A549 (cell line): ENCODE data around the gene SPIN1. TPM values are rescaled to one million over a fixed set of nuclear protein-coding genes. Genes with fewer than 3 reads are reported as not detected.

ENCODE experiments used
- ATAC-seq, 2 experiments: fragments of 200-7000 bp in 1 of 2; fragments of >200 bp in 1 of 2; cut with Nextera tagmentation in 1 of 2; cut with Tn5 transposase in 1 of 2; 3 replicates each; pipeline versions ENCODE4 v1.8.0 to v1.9.1; 2018 to 2020; ENCODE audit warnings: mild to moderate bottlenecking in 1 of 2, moderate library complexity in 1 of 2
- CTCF ChIA-PET: fragments of 300-600 bp; sonication (Branson Sonifier 250); formaldehyde crosslinking; extraction: SDS; loops from one replicate; lab custom pipeline; 2021; ENCODE audit warnings: antibody characterized with exemption, inconsistent platforms; lab: Yijun Ruan, JAX
- POLR2A ChIA-PET: fragments of 350-600 bp; formaldehyde crosslinking; extraction: SDS; loops from one replicate; lab custom pipeline; 2021; ENCODE audit warnings: antibody characterized with exemption, inconsistent platforms; lab: Yijun Ruan, JAX
- DNase-seq, 2 experiments: peaks; one replicate each; pipeline versions ENCODE4 v3.0.0 to v3.0.0-alpha.2; 2011 to 2016; ENCODE audit warnings: low read depth in 1 of 2, low spot score in 1 of 2
- FAIRE-seq: peaks from 2 replicates; lab custom pipeline; 2011; peaks lifted over from hg19 to GRCh38; lab: Jason Lieb, UNC
- H3K27ac ChIP-seq, 2 experiments: fragments of >200 bp; sonication (Bioruptor Twin); formaldehyde crosslinking; 3 replicates each; pipeline ENCODE4 v1.5.1; 2016 to 2017
- H3K4me1 ChIP-seq: fragments of >200 bp; sonication (Bioruptor Twin); formaldehyde crosslinking; 3 replicates; pipeline ENCODE4 v1.6.1; 2016
- H3K4me2 ChIP-seq: fragments of >200 bp; sonication (Bioruptor Twin); formaldehyde crosslinking; 3 replicates; pipeline ENCODE4 v1.6.1; 2016
- H3K4me3 ChIP-seq: fragments of >200 bp; sonication (Bioruptor Twin); formaldehyde crosslinking; 3 replicates; pipeline ENCODE4 v1.5.1; 2016
- H3K9me3 ChIP-seq: fragments of >200 bp; sonication (Bioruptor Twin); formaldehyde crosslinking; 3 replicates; pipeline ENCODE4 v1.6.1; 2016
- ATOH8 ChIP-seq: fragments of 250-450 bp; sonication (Bioruptor Pico); IDR thresholded peaks from 2 replicates; pipeline ENCODE4 v1.5.0; 2020; ENCODE audit warnings: low read depth, mild to moderate bottlenecking, moderate library complexity
- BCL3 ChIP-seq: fragments of >200 bp; sonication (Bioruptor Twin); formaldehyde crosslinking; IDR thresholded peaks from 3 replicates; pipeline ENCODE4 v1.6.1; 2016
- BHLHE40 ChIP-seq: IDR thresholded peaks from 2 replicates; pipeline ENCODE4 v1.6.1; 2012; ENCODE audit warnings: low read depth, low read length, inconsistent platforms
- CBX8 ChIP-seq: fragments of 200-600 bp; sonication (generic); IDR thresholded peaks from 2 replicates; pipeline ENCODE4 v1.6.1; 2016
- E2F6 ChIP-seq: IDR thresholded peaks from 2 replicates; pipeline ENCODE4 v1.6.1; 2012; ENCODE audit warnings: low read depth, borderline replicate concordance
- EHMT2 ChIP-seq: fragments of 200-600 bp; sonication (generic); IDR thresholded peaks from 2 replicates; pipeline ENCODE4 v1.6.1; 2016; ENCODE audit warnings: antibody characterized with exemption, low read depth, mild to moderate bottlenecking, moderate library complexity
- FOSB ChIP-seq: fragments of 250-450 bp; sonication (Bioruptor Pico); IDR thresholded peaks from 2 replicates; pipeline ENCODE4 v1.5.0; 2020; ENCODE audit warnings: mild to moderate bottlenecking, moderate library complexity
- FOSL2 ChIP-seq, 2 experiments: fragments of 450-650 bp in 1 of 2; fragments of >200 bp in 1 of 2; sonication (Bioruptor Twin) in 1 of 2; formaldehyde crosslinking; IDR thresholded peaks; 2 replicates each; pipeline versions ENCODE4 v1.5.0 to v1.6.1; 2016 to 2020; ENCODE audit warnings: mild to moderate bottlenecking in 1 of 2, moderate library complexity in 1 of 2
- HOXA7 ChIP-seq: fragments of 250-450 bp; sonication (Bioruptor Pico); IDR thresholded peaks from 2 replicates; pipeline ENCODE4 v1.5.0; 2020; ENCODE audit warnings: mild to moderate bottlenecking, moderate library complexity
- HOXB13 ChIP-seq: fragments of 250-450 bp; sonication (Bioruptor Pico); IDR thresholded peaks from 2 replicates; pipeline ENCODE4 v1.5.0; 2020; ENCODE audit warnings: low read depth, mild to moderate bottlenecking, moderate library complexity
- JUNB ChIP-seq: fragments of >200 bp; sonication (Bioruptor Twin); formaldehyde crosslinking; IDR thresholded peaks from 2 replicates; pipeline ENCODE4 v1.6.1; 2016
- KDM5A ChIP-seq: fragments of 200-600 bp; sonication (generic); IDR thresholded peaks from 2 replicates; pipeline ENCODE4 v1.6.1; 2016; ENCODE audit warnings: antibody characterized with exemption, mild to moderate bottlenecking
- MAFK ChIP-seq: fragments of 450-650 bp; IDR thresholded peaks from 2 replicates; pipeline ENCODE4 v1.6.1; 2014; ENCODE audit not compliant: partially characterized antibody
- MAX ChIP-seq: IDR thresholded peaks from 2 replicates; pipeline ENCODE4 v1.6.1; 2012
- RARB ChIP-seq: fragments of 250-450 bp; sonication (Bioruptor Pico); IDR thresholded peaks from 2 replicates; pipeline ENCODE4 v1.8.0; 2021; ENCODE audit warnings: mild to moderate bottlenecking, moderate library complexity
- RNF2 ChIP-seq: fragments of 200-600 bp; sonication (generic); IDR thresholded peaks from 2 replicates; pipeline ENCODE4 v1.6.1; 2016; ENCODE audit warnings: low read depth, mild to moderate bottlenecking, antibody characterized with exemption, moderate library complexity, borderline replicate concordance
- SREBF2 ChIP-seq: fragments of 450-650 bp; IDR thresholded peaks from 2 replicates; pipeline ENCODE4 v1.6.1; 2014; ENCODE audit warnings: mild to moderate bottlenecking, moderate library complexity
- TFCP2L1 ChIP-seq: fragments of 250-450 bp; sonication (Bioruptor Pico); IDR thresholded peaks from 2 replicates; pipeline ENCODE4 v1.5.0; 2021; ENCODE audit warnings: mild to moderate bottlenecking
- TP53 ChIP-seq: fragments of 250-450 bp; sonication (Bioruptor Pico); IDR thresholded peaks from 2 replicates; pipeline ENCODE4 v1.5.0; 2021; ENCODE audit warnings: mild to moderate bottlenecking, moderate library complexity
- ZNF302 ChIP-seq: fragments of 250-450 bp; sonication (Bioruptor Pico); IDR thresholded peaks from 2 replicates; pipeline ENCODE4 v1.9.0; 2021; ENCODE audit warnings: inconsistent platforms, mild to moderate bottlenecking, moderate library complexity
- WGBS: methylation state at CpG from one replicate; pipeline ENCODE4 v1.1.6; 2017; ENCODE audit errors: missing lambda C conversion rate; 5-methylcytosine and 5-hydroxymethylcytosine counted together
- polyA plus RNA-seq, 4 experiments: library from polyadenylated mRNA; depleted of rRNA in 3 of 4; stranded (reverse); fragments of >200 nt; fragmentation: RNase III in 1 of 4; extraction: RNeasy Plus Mini Kit Qiagen cat#74134 plus additional on column Dnase treatment in 1 of 4; gene quantifications; 2 replicates in 3 of 4; 3 replicates in 1 of 4; pipeline ENCODE4 v1.2.3, GENCODE V29; 2011 to 2017

Gene SPIN1
- polyA plus RNA-seq, 2 of the 4 experiments (the other 2 are of a cell fraction): 47.8 to 83.9 TPM

- TF ChIP-seq MAFK (peak; percentile 66), ATOH8 (no peak), RARB (CRISPR knock-in tag) (no peak)
- Histone ChIP-seq H3K9me3 (peaks cover 32% of the 10 kb centered on the region), H3K27ac (no peak overlapping the region), H3K4me3 (no peak overlapping the region), H3K4me1 (no peaks in the 10 kb centered on the region), H3K4me2 (no peak overlapping the region)
- WGBS: 100% methylated on average over 2 of the region's 2 CpGs
- ChIA-PET CTCF (no interaction called here), POLR2A (no interaction called here)
- no peak for DNase-seq
- no peak for FAIRE-seq
- ATAC-seq: no peak
These were observed 26.1 kb downstream of the SPIN1 start for GRCh38 chr9:88414298-88414697.

GRCh38 chr9:88418025-88418424 is 29.8 kb downstream of the SPIN1 start:
- Histone ChIP-seq H3K27ac (no peak overlapping the region), H3K9me3 (peaks cover 42% of the 10 kb centered on the region), H3K4me2 (no peak overlapping the region), H3K4me3 (no peak overlapping the region), H3K4me1 (no peaks in the 10 kb centered on the region)
- FAIRE-seq (no peak), DNase-seq (no peak), ATAC-seq (no peak)
- ChIA-PET POLR2A (no interaction called here), CTCF (interaction anchor here (1.6 kb wide), 1 partner anchor 9 kb away, joined by 5 read pairs; no protein-coding TSS in a partner anchor)
- WGBS: 96% methylated on average over 4 of the region's 4 CpGs
- TF ChIP-seq TFCP2L1 (CRISPR knock-in tag) (no peak), HOXA7 (no peak), MAX (no peak), CBX8 (no peak), BCL3 (no peak), RNF2 (no peak), JUNB (no peak), KDM5A (no peak)

- peaks cover 33% of the 10 kb centered on the region for H3K9me3 ChIP-seq
- no peak overlapping the region for H3K4me2 ChIP-seq
- FAIRE-seq (no peak), ATAC-seq (no peak), DNase-seq (peak in 1 of 2 experiments; percentile 29)
- TF ChIP-seq EHMT2 (no peak), TP53 (no peak), ZNF302 (CRISPR knock-in tag) (no peak), HOXB13 (no peak), FOSL2 (IDR thresholded peaks at IDR 0.05) (no peak), FOSL2 (CRISPR knock-in tag; IDR thresholded peaks at IDR 0.05) (no peak), HOXA7 (no peak), FOSB (CRISPR knock-in tag) (no peak), ATOH8 (no peak), E2F6 (no peak), BHLHE40 (no peak), SREBF2 (no peak)
- ChIA-PET CTCF (interaction anchor here (1.6 kb wide), 1 partner anchor 8 kb away, joined by 5 read pairs; no protein-coding TSS in a partner anchor), POLR2A (no interaction called here)
- 88% methylated on average over 7 of the region's 7 CpGs for WGBS
- H3K4me1 ChIP-seq: no peaks in the 10 kb centered on the region
- H3K4me3 ChIP-seq: no peak overlapping the region
- no peak overlapping the region for H3K27ac ChIP-seq
These were observed 30.7 kb downstream of the SPIN1 start for GRCh38 chr9:88418715-88419540.
